SH-SY5Y (cell line): Measurements from ENCODE around the gene NFATC3.

ENCODE experiments used
- GATA2 ChIP-seq: IDR thresholded peaks from 2 replicates; pipeline ENCODE4 v1.6.1; 2011; ENCODE audit warnings: mild to moderate bottlenecking, low read depth, low read length
- GATA3 ChIP-seq: IDR thresholded peaks from 2 replicates; pipeline ENCODE4 v1.6.1; 2011; ENCODE audit warnings: low read depth, mild to moderate bottlenecking, low read length, moderate library complexity

DNA sequence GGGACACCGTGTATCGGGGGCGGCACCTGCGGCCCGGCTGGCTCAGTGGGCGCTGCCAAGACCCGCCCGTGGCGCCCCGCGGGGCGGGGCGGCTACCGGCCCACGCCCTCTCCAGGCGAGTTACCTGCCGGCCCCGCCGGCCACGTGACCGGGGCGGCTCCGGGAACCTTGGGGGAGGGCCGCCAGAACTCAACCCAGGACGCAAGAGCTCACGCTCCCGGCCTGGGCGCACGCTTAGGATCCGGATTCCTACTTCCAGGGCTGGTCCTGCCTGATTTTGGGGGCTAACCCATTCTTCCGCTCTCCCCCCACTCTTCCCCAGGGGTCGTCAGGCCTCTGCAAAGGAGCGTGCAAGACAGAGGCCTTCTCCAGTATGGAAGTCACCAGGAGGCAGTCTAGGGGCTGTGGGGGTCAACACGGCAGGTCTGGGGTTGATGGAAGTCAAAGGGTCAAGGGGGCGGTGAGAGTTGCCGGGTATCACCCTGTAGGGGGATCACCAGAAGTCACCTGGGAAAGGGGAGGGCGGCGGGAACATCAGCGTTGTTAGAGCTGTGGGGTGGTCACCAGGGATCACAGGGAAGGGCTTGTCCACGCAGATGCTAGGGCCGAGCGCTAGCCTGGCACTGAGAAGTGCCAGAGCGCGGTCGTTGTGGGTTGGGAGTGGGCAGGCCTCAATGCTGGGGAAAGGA is 151.1 kb downstream of the NFATC3 start:
- no peak for TF ChIP-seq GATA2
- TF ChIP-seq GATA3, result no peak
